ENCODE measurements around the gene TBC1D5. TPM values are rescaled to one million over a fixed set of nuclear protein-coding genes. Genes with fewer than 3 reads are reported as not detected.

TBC1D5 gene
- total RNA-seq, 1 experiment from 2014 or later: 33.9 TPM

GRCh38 chr3:17231537-17232261 is 510.7 kb downstream of the TBC1D5 start:
- Histone ChIP-seq H3K4me3 (replicated peaks in 1 of 2; ENCODE audit: low read depth in 1 of 2, low read length in 2 of 2) (no peak overlapping the region), H3K9ac (ENCODE audit: low read length) (no peak overlapping the region), H3K27me3 (ENCODE audit: insufficient read depth, low read length) (no peaks in the 10 kb centered on the region), H3K4me2 (ENCODE audit: low read length) (no peak overlapping the region), H3K27ac (ENCODE audit: low read depth, low read length) (no peak overlapping the region), H3K79me2 (ENCODE audit: insufficient read depth, low read length) (no peaks in the 10 kb centered on the region), H3K9me2 (ENCODE audit: insufficient read depth) (no peaks in the 10 kb centered on the region), H4K20me1 (ENCODE audit: insufficient read depth) (no peaks in the 10 kb centered on the region), H3K9me3 (ENCODE audit: control insufficient read depth in 1 of 2, insufficient read depth in 1 of 2, low read depth in 1 of 2, low read length in 2 of 2) (no peaks in the 10 kb centered on the region), H2AFZ (ENCODE audit: low read depth, low read length, poor library complexity, severe bottlenecking) (no peak overlapping the region), H3K4me1 (ENCODE audit: control insufficient read depth in 1 of 2, insufficient read depth in 2 of 2, low read length in 2 of 2) (no peaks in the 10 kb centered on the region), H3K36me3 (ENCODE audit: control insufficient read depth in 1 of 2, insufficient read depth in 2 of 2, low read length in 2 of 2) (no peaks in the 10 kb centered on the region)
- ATAC-seq: no peak
- no TSS peak for BruUV-seq (replicated peaks)
- ChIA-PET RAD21 (ENCODE audit: low non-redundant PET in 1 of 2, low total read pairs in 2 of 2, uncharacterized antibody in 2 of 2, unreplicated experiment in 2 of 2) (no interaction called here), POLR2A (no interaction called here), CTCF (interaction anchor here (1.2 to 1.5 kb wide), 2 partner anchors 403 to 631 kb away, joined by 6 to 7 read pairs; no protein-coding TSS in a partner anchor)
- TF ChIP-seq REST (IDR thresholded peaks at IDR 0.05; ENCODE audit: low read depth) (no peak), POLR2A (IDR thresholded peaks at IDR 0.05; ENCODE audit: borderline replicate concordance, extremely low read depth, insufficient read depth, insufficient read length) (no peak), CTCF (IDR thresholded peaks at IDR 0.05 in 2 of 3, conservative IDR thresholded peaks at IDR 0.05 in 1 of 3; ENCODE audit: borderline replicate concordance in 1 of 3, insufficient read depth in 1 of 3, low read depth in 2 of 3, low read length in 2 of 3) (no peak), RAD21 (IDR thresholded peaks at IDR 0.05; ENCODE audit: low read depth) (no peak), ZBTB33 (IDR thresholded peaks at IDR 0.05; ENCODE audit: extremely low read depth, insufficient replicate concordance, low read length) (no peak), MAX (IDR thresholded peaks at IDR 0.05) (no peak), SIN3A (IDR thresholded peaks at IDR 0.05; ENCODE audit: low read depth) (no peak), ZNF274 (IDR thresholded peaks at IDR 0.05; ENCODE audit: low read depth, low read length) (no peak), YY1 (IDR thresholded peaks at IDR 0.05; ENCODE audit: extremely low read depth, insufficient replicate concordance, low read depth, low read length) (no peak), JUND (IDR thresholded peaks at IDR 0.05) (no peak), ZFX (IDR thresholded peaks at IDR 0.05) (no peak), ELF1 (IDR thresholded peaks at IDR 0.05; ENCODE audit: borderline replicate concordance, low read depth) (no peak), POLR2AphosphoS5 (IDR thresholded peaks at IDR 0.05; ENCODE audit: low read depth, low read length) (no peak)
- no peak for DNase-seq (ENCODE audit: low read depth, low spot score)
- intact Hi-C loops (cut with micrococcal nuclease): loop anchor here (2.0 kb wide), 1 partner anchor 199 kb away; no protein-coding TSS in a partner anchor

All from HCT116 (cell line).